Astrocyte of the cerebellum (primary cell): ENCODE measurements around the gene CLSTN2.

Source experiments
- DNase-seq: peaks from one replicate; pipeline ENCODE4 v3.0.0-alpha.2; 2011; ENCODE audit warnings: low read depth
- H3K4me3 ChIP-seq: 2 replicates; pipeline ENCODE4 v1.5.1; 2011; ENCODE audit warnings: mild to moderate bottlenecking, low read depth, low read length, moderate library complexity
- CTCF ChIP-seq: IDR thresholded peaks from 2 replicates; pipeline ENCODE4 v1.5.1; 2012; ENCODE audit warnings: low read length, low read depth, moderate library complexity, mild to moderate bottlenecking; ENCODE audit errors: missing control alignments
- in situ Hi-C: cut with HindIII; loops from 2 replicates; pipeline ENCODE4 v1.10.0; 2017; ENCODE audit warnings: low sequenced_read_pairs

Gene CLSTN2

GRCh38 chr3:140007911-140008869 is 73.2 kb downstream of the CLSTN2 start:
- DNase-seq: no peak
- no peak for TF ChIP-seq CTCF
- no peak overlapping the region for H3K4me3 ChIP-seq
- in situ Hi-C loops: no loop called here

DNA sequence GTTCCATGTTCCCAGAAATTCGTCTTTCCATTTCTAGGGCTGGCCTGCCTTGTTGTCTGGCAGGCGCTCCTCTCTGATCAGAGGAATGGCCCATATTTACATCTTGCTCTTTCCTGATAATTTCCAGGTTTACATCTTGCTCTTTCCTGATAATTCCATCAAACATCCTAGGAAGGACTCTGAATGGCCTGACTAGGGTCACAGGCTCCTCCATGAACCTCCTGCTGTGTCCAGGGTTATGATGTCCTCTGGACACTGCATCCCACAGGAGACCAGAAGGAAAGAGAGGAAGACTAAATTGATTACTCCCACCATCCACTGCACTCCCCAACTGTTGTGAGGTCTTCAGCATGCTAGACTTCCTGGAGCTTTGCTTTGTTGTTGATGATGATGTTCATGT is 75.4 kb downstream of the CLSTN2 start:
- H3K4me3 ChIP-seq: no peak overlapping the region
- DNase-seq: no peak
- in situ Hi-C loops: no loop called here
- no peak for TF ChIP-seq CTCF

DNA sequence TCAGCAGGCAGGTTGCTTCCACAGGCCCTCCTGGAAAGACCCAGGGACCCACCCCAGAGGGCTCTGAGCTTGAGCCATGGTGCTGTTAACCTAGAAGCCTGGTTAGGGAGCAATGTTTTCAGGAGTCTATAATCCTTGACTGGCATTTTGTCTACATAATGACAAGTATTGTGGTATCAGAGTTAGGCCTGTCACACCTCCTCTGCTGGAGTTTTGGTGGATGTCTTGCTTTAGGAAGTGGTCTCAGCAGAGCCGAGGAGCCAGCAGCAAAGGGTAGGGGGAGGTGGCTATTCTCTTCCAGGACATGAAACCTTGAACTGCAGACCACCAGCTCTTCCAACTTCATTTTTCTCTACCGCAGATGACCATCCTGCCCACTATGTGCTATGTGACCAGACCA is 76.1 kb downstream of the CLSTN2 start:
- no peak overlapping the region for H3K4me3 ChIP-seq
- no peak for TF ChIP-seq CTCF
- no peak for DNase-seq
- in situ Hi-C loops: no loop called here

DNA sequence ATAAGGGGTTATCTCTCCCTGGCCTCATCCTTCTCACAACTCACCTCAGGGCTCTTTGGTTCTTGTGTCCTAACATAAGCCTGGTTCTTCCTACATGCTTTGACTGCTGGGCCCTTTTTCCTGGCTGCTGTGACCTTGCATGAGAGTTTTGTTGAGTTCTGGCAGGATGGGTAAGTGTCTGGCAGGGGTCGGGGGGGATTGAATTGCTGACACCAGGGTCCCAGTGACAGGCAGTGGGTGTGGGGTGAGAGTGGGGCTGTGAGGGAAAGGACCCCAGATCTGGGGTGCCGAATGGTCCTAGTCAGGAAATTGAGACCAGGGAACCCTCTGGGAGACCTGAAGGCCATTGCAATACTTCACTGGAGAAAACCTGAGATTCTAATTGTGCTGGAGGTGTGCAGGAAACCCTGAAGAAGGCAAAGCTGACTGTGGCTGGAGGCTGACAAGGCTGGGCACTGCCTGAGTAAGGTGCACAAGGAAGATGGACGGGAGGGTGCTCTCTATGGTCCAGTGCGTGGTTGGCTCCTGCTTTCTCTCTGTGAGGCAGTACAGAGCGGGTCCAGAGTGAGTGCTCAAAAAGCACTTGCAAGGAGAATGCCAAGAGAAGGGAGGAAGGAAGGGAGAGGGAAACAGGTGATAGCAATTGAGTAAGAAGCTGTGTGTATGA is 76.8 kb downstream of the CLSTN2 start:
- no peak for TF ChIP-seq CTCF
- no peak overlapping the region for H3K4me3 ChIP-seq
- in situ Hi-C loops: no loop called here
- DNase-seq: no peak

DNA sequence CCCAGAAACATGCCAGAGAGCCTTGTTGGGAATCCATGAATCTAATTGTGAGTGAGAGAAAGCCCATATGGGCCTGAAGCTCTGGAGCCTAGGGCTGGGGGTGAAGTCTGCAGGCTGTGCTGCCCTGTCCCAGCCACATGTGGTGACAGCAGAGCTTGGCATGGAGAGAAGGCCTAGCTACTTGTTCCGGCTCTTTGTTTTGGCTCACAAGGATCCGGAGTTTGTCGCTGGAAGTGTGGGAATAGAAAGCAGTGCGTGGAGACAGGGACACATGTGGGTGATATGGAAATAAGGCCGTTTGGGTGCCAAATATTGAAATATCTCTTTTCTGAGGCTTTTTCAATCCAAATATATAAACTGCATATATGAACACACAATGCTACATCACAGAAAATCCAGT is 78.2 kb downstream of the CLSTN2 start:
- no peak for TF ChIP-seq CTCF
- no peak overlapping the region for H3K4me3 ChIP-seq
- DNase-seq: no peak
- in situ Hi-C loops: no loop called here

GRCh38 chr3:140014831-140015495 is 80.0 kb downstream of the CLSTN2 start:
- DNase-seq: no peak
- H3K4me3 ChIP-seq: no peak overlapping the region
- TF ChIP-seq CTCF: no peak
- in situ Hi-C loops: no loop called here
